ENCODE measurements around the gene NUP210. TPM values are rescaled to one million over a fixed set of nuclear protein-coding genes. Genes with fewer than 3 reads are reported as not detected.
"Not testable (repeated sequence)": the region's sequence is repeated elsewhere in the genome, so short reads cannot be mapped to it uniquely, and the experiment has no call there.

NUP210 gene
- polyA plus RNA-seq (ENCODE audit: insufficient read length): 8.7 TPM

GRCh38 chr3:13420045-13420830, at the start of gene NUP210:
Gene NUP210, minus strand, starts transcription at chr3:13420322. Its CDS starts 96 bp downstream, at chr3:13420226.
- no peak for DNase-seq (ENCODE audit: low read depth)

GRCh38 chr3:13466781-13467180, 46.7 kb upstream of the NUP210 start:
- DNase-seq (ENCODE audit: low read depth): no peak

- no peak for DNase-seq (ENCODE audit: low read depth)
Measured at GRCh38 chr3:13465236-13465873, 45.2 kb upstream of the NUP210 start.

- no peak for DNase-seq (ENCODE audit: low read depth)
Measured at GRCh38 chr3:13463618-13464400, 43.7 kb upstream of the NUP210 start.

- DNase-seq (ENCODE audit: low read depth): no peak
Measured at GRCh38 chr3:13462822-13463221, 42.7 kb upstream of the NUP210 start.

- DNase-seq (ENCODE audit: low read depth): no peak
Measured at GRCh38 chr3:13462125-13462629, 42.1 kb upstream of the NUP210 start.

GRCh38 chr3:13461169-13462124, 41.3 kb upstream of the NUP210 start:
- DNase-seq (ENCODE audit: low read depth): no peak

- no peak for DNase-seq (ENCODE audit: low read depth)
Measured at GRCh38 chr3:13460341-13460736, 40.2 kb upstream of the NUP210 start.

GRCh38 chr3:13459605-13460340, 39.7 kb upstream of the NUP210 start:
- DNase-seq (ENCODE audit: low read depth): no peak

- no peak for DNase-seq (ENCODE audit: low read depth)
Measured at GRCh38 chr3:13457593-13457992, 37.5 kb upstream of the NUP210 start.

GRCh38 chr3:13455644-13456043, 35.5 kb upstream of the NUP210 start:
- no peak for DNase-seq (ENCODE audit: low read depth)

GRCh38 chr3:13452490-13453335, 32.6 kb upstream of the NUP210 start:
- peak; percentile 17 for DNase-seq (ENCODE audit: low read depth)

- no peak for DNase-seq (ENCODE audit: low read depth)
Measured at GRCh38 chr3:13451301-13451673, 31.2 kb upstream of the NUP210 start.

- DNase-seq (ENCODE audit: low read depth): not testable (repeated sequence)
Measured at GRCh38 chr3:13442882-13443281, 22.8 kb upstream of the NUP210 start.

- no peak for DNase-seq (ENCODE audit: low read depth)
Measured at GRCh38 chr3:13440204-13440817, 20.2 kb upstream of the NUP210 start.

- not testable (repeated sequence) for DNase-seq (ENCODE audit: low read depth)
Measured at GRCh38 chr3:13436213-13436612, 16.1 kb upstream of the NUP210 start.

GRCh38 chr3:13433912-13434311, 13.8 kb upstream of the NUP210 start:
- DNase-seq (ENCODE audit: low read depth): no peak

- no peak for DNase-seq (ENCODE audit: low read depth)
Measured at GRCh38 chr3:13432093-13432492, 12.0 kb upstream of the NUP210 start.

- not testable (repeated sequence) for DNase-seq (ENCODE audit: low read depth)
Measured at GRCh38 chr3:13430411-13430875, 10.3 kb upstream of the NUP210 start.
